ENCODE results near the gene F13B. TPM values are rescaled to one million over a fixed set of nuclear protein-coding genes. Genes with fewer than 3 reads are reported as not detected.

Gene F13B
- total and polyA plus RNA-seq, 2 donors (not counting 3 experiments of a cell fraction or from before 2014, with no cell fraction given), result not detected

GRCh38 chr1:197024460-197024859 lies 42.6 kb downstream of the F13B start:
- DNase-seq (ENCODE audit: low read depth, low spot score) (no peak), FAIRE-seq (no peak)
- no peak overlapping the region for H3K9ac ChIP-seq (replicated peaks; ENCODE audit: extremely low read depth, insufficient read depth, low read length)
- no peak for TF ChIP-seq EZH2 (IDR thresholded peaks at IDR 0.05; ENCODE audit: borderline replicate concordance, low read depth, low read length, severe bottlenecking)
- TF ChIP-seq JUN (IDR thresholded peaks at IDR 0.05; ENCODE audit: borderline replicate concordance, insufficient read depth, insufficient read length, low read depth), result no peak
- TF ChIP-seq FOS (IDR thresholded peaks at IDR 0.05; ENCODE audit: borderline replicate concordance, insufficient read depth, low read length), result no peak
- TF ChIP-seq GATA2 (IDR thresholded peaks at IDR 0.05; ENCODE audit: insufficient read depth, insufficient read length, low read depth, low read length), result no peak
- TF ChIP-seq MYC (IDR thresholded peaks at IDR 0.05; ENCODE audit: low read depth, low read length), result no peak
- TF ChIP-seq POLR2AphosphoS5 (IDR thresholded peaks at IDR 0.05; ENCODE audit: insufficient read depth, low read depth, low read length), result no peak
- TF ChIP-seq POLR2A (IDR thresholded peaks at IDR 0.05; ENCODE audit: low read depth, low read length), result no peak
- TF ChIP-seq, protein P1, sequence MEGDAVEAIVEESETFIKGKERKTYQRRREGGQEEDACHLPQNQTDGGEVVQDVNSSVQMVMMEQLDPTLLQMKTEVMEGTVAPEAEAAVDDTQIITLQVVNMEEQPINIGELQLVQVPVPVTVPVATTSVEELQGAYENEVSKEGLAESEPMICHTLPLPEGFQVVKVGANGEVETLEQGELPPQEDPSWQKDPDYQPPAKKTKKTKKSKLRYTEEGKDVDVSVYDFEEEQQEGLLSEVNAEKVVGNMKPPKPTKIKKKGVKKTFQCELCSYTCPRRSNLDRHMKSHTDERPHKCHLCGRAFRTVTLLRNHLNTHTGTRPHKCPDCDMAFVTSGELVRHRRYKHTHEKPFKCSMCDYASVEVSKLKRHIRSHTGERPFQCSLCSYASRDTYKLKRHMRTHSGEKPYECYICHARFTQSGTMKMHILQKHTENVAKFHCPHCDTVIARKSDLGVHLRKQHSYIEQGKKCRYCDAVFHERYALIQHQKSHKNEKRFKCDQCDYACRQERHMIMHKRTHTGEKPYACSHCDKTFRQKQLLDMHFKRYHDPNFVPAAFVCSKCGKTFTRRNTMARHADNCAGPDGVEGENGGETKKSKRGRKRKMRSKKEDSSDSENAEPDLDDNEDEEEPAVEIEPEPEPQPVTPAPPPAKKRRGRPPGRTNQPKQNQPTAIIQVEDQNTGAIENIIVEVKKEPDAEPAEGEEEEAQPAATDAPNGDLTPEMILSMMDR (IDR thresholded peaks at IDR 0.05; ENCODE audit: extremely low read depth in 1 of 2, insufficient read depth in 1 of 2, low read depth in 1 of 2, low read length in 2 of 2), result no peak
- no peak for TF ChIP-seq MAX (IDR thresholded peaks at IDR 0.05; ENCODE audit: insufficient read depth, insufficient read length)
- no peaks in the 10 kb centered on the region for H3K9me1 ChIP-seq (replicated peaks; ENCODE audit: control insufficient read depth, extremely low read depth, insufficient read depth, low read length)
- no peaks in the 10 kb centered on the region for H3K4me1 ChIP-seq (ENCODE audit: control insufficient read depth, extremely low read depth, insufficient read depth, low read length)
- H3K4me2 ChIP-seq (ENCODE audit: insufficient read depth, low read length), result no peak overlapping the region
- no peaks in the 10 kb centered on the region for H3K27me3 ChIP-seq (ENCODE audit: control insufficient read depth in 2 of 2, insufficient read depth in 2 of 2, low read length in 2 of 2)
- intact Hi-C loops (cut with micrococcal nuclease) (no loop called here), dilution Hi-C loops (cut with MboI; ENCODE audit: extremely low pct_ligation_motif_present, low sequenced_read_pairs) (no loop called here)
- no peaks in the 10 kb centered on the region for H4K20me1 ChIP-seq (replicated peaks; ENCODE audit: control insufficient read depth, extremely low read depth, insufficient read depth, low read length)
- H3K79me2 ChIP-seq (ENCODE audit: control insufficient read depth, insufficient read depth, low read length), result no peaks in the 10 kb centered on the region
- no peak overlapping the region for H3K27ac ChIP-seq (ENCODE audit: insufficient read depth, low read depth, low read length)
- no peak overlapping the region for H3K4me3 ChIP-seq (replicated peaks in 1 of 3; ENCODE audit: insufficient read depth in 1 of 3, low read depth in 1 of 3, low read length in 3 of 3)
- BruUV-seq (replicated peaks), result no TSS peak
- H3K9me3 ChIP-seq (replicated peaks; ENCODE audit: control insufficient read depth, insufficient read depth, low read length), result no peaks in the 10 kb centered on the region
- ChIA-PET POLR2A (no interaction called here), CTCF (no interaction called here)
- H3K36me3 ChIP-seq (ENCODE audit: control insufficient read depth in 2 of 2, extremely low read depth in 1 of 2, insufficient read depth in 2 of 2, low read length in 2 of 2), result no peaks in the 10 kb centered on the region
- H2AFZ ChIP-seq (ENCODE audit: low read depth, low read length), result no peak overlapping the region
